MV-4-11 (cell line): ENCODE measurements around the gene NXPH4.

Experiments used
- DNase-seq: peaks from one replicate; lab custom pipeline; 2025; lab: John Stamatoyannopoulos, UW

The NXPH4 gene

DNA sequence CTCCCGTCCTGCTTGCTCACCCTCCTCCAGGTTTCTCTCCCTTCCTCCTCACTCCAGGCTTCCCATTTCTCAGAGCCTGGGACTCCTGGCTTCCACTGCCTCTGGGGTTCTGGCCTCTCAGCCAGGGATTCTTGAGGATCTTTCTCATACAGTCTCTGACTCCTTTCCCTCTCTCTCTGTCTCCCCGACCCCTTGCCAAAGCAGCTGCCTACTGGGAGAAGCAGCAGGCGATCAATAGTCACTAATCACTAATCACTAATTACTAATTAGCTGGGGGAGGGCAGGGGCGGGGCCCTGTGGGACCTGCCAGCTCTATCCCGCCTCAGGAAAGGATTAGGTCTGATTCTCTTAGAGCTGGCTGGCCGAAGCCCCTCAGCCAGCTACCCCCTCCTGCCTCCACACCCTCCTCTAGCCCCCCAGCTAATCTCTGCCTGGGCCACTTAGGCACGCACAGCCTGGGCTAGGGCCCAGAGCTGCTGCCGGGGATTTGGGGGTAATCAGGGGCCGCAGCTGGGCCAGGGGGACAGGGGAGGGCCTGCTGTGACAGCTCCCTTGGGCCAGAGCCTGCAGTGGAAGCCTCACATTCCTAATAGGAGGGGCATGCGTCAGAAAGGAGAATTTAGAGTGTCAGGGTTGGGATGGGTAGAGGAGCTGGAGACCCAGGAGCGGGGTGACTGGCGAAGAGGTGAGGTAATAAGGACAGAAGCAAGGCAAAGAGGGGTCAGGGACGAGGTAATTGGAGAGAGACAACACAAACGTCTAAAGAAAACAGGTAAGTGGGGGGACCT lies 2.8 kb downstream of the NXPH4 start:
- DNase-seq = no peak

- DNase-seq = no peak
These were observed 3.6 kb downstream of the NXPH4 start for GRCh38 chr12:57219993-57220754.

GRCh38 chr12:57220770-57221168 lies 4.2 kb downstream of the NXPH4 start:
- DNase-seq = no peak

- no peak for DNase-seq
These were observed 4.7 kb downstream of the NXPH4 start for GRCh38 chr12:57221169-57221917.

GRCh38 chr12:57222286-57223190 lies 5.9 kb downstream of the NXPH4 start:
- no peak for DNase-seq

DNA sequence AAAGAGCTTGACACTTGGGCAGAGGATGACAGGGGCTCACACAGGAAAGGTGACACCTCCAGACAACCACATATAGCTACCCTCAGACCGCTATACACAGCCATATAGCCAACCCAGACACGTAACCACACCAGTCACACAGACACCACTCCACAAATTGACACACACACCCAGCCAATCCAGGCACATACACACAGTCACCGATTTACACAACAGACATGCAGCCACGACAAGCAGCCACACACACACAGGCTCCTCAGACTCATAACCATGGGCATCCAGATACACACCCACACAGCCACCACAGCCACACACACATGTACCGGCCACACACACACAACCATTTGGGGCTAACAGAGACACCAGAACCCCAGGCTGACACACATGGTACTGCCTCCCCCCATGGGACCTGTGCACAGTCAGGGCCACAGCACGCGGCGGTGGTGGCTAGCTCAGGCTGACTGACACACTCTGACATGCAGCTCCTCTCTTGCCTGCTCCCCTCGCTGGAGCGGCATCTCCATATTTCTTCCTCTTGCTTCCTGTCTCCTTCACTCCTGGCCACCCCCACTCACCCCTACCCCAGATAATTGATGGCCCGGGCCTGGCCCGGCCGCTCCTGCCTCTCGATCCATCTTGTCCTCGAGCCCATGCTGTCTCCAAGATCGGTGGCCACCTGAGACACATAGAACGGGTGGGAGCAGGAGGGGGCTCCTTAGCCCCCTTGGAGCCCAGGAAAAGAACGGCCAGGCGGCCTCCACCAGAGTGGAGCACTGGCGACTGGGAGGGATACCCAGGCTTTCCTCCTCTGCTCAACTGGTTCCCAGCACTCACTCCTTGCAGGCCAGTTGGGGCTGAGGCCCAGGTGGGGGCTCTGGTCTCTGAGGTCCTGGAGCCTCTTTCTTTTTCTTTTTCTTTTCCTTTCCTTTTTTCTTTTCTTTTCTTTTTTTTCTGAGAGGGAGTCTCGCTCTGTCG lies 6.9 kb downstream of the NXPH4 start:
- DNase-seq = no peak

DNA sequence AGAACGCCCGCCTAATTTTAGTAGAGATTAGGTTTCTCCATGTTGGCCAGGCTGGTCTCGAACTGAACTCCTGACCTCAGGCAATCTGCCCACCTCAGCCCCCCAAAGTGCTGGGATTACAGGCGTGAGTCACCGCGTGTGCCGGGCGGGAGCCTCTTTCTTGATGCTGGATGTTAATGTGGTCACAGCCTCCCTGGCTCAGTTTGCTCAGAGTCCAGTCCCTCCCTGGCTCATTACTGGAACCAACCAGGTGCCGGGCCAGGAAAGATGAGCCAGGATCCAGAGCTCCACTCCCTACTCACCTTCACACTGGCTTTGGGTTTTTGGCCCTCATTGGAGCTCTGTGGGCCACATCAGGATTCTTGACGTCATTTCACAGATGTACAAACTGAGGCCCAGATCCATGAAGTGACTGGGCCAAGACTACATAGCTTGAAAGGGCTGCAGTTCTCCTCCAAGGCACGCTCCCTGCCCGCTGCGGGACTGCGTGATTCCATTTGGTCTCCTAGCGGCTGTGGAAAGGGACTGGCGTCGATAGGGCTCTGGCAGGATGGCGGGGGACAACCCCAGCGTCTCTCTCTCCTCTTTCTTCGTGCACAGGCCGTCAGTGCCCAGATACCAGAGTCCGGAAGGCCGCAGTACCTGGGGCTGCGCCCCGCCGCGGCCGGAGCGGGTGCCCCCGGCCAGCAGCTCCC lies 7.8 kb downstream of the NXPH4 start:
- DNase-seq = no peak

DNA sequence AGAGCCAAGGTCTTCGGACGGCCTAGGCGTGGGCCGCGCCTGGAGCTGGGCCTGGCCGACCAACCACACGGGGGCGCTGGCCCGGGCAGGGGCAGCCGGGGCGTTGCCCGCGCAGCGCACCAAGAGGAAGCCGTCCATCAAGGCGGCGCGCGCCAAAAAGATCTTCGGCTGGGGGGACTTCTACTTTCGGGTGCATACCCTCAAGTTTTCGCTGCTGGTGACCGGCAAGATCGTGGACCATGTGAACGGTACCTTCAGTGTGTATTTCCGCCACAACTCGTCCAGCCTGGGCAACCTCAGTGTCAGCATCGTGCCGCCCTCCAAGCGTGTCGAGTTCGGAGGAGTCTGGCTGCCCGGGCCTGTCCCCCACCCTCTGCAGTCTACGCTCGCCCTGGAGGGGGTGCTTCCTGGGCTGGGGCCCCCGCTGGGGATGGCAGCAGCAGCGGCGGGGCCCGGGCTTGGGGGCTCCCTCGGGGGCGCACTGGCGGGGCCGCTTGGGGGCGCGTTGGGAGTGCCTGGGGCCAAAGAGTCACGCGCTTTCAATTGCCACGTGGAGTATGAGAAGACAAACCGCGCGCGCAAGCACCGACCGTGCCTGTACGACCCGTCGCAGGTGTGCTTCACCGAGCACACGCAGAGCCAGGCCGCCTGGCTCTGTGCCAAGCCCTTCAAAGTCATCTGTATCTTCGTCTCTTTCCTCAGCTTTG lies 8.5 kb downstream of the NXPH4 start:
- DNase-seq = no peak

DNA sequence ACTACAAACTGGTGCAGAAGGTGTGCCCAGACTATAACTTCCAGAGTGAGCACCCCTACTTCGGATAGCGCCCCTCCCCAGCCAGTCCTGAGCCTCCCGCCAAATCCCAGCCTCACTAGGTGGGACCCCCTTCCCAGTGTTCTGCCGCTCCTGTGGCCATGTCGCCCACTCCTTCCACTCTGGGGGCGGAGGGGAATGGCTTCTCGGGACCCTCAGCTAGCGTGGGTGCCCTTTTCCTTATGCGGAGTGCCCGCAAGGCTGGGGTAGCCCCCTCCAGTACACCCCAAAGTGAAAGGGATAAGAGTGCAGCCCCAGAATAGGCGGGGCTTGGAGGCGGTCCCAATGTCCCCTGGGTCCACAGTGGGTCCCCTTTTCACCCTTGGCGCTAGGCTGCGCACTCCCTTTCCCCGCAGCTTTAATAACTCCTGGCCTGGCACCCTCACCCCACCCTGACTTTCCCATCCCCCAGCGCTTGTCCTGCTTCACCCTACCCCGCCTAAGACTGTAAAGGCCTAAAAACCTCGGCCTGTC lies 9.2 kb downstream of the NXPH4 start:
- DNase-seq = no peak

DNA sequence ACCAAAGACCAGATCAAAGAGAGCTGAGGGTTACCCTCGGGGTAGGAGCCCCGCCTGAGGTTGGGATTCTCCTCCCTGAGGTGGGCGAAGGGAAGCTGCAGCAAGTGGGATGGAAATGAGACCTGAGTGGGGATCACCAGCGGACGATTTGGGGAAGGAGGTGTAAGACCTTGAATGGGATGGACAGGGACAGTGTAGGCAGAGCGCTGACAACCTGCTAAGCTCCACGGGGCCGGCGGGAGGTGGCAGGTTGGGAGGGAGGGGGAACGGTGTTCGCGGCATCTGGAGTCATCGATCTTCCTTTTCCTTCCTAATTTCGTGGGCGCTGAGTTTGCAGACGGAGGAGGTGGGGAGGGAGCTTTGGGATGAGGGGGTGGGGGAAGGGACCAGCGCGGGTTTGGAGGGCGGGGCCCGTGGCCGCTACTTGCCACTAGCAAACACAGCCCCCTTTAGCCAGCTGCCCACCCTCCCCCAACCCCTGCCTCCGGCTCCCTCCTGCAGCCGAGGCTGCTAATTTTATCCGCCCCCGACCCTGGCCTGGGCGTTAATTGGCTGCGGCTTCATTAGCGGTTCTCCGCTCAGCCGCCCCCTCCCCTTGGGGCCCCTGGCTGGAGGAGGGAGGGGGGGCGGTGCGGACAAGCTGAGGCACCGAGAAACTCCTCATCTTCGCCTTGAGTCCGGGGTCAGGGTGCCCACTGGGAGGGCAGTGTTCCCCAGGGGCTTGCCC lies 10.2 kb downstream of the NXPH4 start:
- DNase-seq = no peak

DNA sequence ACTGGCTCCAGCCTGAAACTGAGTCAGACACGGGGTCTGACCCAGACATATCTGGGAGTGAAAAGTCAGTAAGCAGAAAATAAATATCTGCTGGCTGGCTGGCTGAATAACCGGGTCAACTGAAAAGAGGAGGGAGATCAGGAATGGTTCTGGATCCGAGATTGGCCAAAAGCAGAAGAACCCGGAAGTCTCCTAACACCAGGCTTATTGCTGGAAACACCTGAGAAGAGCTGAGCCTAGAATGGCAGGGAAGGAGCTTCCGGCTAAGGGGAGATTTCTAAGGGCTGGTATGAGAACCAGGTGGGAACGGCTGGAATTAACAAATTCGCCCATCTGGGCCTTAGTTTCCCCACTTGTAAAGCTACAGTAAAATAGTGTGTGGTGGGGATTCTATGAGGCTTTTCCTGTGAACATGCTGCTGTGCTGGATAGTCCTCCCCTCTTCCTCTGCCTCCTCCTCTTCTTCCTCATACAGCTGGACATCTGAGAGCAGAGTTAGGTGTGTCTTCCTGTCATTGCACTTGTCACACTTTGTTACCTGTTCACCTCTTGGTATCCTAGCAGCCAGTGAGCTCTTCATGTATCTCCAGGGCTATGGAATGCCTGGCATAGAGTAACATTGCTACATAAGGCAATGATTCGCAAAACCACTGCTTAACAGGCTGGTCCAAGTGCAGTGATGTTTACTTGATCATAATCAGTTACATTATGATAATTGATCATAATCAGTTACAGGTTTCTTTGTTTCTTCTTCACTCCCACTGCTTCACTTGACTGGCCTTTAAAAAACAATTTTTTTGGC lies 10.9 kb downstream of the NXPH4 start:
- no peak for DNase-seq

- peak; percentile 75 for DNase-seq
These were observed 12.5 kb downstream of the NXPH4 start for GRCh38 chr12:57229046-57229633.

DNA sequence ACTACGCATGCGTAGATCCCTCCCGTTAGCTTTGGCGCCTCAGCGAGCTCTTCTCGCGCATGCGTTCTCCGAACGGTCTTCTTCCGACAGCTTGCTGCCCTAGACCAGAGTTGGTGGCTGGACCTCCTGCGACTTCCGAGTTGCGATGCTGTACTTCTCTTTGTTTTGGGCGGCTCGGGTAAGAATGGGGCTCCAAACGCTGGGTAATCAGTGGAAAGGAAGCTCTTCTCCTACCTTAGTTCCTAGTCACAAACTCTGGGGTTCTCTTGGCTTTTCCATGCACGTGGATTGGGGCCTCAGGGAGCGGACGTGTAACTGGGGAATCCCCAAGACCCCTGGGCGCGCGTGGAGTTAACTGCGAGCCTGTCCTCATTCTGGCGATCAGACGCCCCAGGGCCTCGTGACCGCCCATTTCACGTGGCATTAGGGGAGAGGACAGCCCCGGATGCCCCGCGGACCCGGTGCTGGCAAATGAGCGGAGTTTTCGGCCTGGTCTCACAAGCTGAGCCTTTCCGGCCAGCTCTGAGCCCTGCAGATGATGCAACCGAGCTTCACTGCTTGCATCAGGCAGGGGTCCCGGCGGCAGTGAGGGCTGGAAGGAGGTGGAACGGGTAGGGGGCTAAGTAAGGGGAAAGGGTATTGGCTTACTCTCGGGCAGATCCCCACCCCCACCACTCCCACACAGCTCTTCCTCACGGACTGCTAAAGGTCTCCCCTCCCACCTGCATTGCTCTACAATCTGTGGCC lies 13.2 kb downstream of the NXPH4 start, which contains the start of gene SHMT2:
Gene SHMT2 (plus strand): TSS at position 78 of the 747 bp plus-strand sequence. CDS start 68 bp downstream, at position 146.
- DNase-seq = peak; percentile 96

DNA sequence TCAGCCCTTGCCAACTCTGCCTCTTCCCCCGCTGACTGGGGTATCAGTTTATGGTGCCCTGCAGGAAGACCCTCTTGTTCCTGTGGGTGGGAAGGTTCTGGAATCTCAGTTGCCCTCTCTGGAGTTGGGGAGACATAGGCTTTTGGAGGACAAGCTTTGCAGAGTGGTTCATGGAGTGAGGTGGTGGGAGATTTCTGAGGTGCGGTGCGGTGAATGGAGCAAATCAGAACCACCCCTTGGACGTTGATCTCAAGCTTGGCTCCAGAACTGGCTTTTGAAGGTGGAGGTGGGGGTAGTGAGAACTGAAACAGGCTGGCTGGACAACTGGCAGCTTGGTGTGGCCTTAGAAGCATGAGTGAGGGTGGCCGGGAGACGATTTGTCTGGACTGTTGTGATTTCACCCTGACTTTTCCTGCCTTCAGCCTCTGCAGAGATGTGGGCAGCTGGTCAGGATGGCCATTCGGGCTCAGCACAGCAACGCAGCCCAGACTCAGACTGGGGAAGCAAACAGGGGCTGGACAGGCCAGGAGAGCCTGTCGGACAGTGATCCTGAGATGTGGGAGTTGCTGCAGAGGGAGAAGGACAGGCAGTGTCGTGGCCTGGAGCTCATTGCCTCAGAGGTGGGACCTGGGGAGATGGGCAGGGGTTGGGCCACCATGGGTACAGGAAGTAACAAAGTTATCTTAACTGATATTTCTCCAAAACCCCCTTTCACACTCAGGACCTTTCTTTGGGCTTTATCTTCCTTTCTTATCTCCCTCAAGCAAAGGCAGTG lies 14.0 kb downstream of the NXPH4 start:
- no peak for DNase-seq

DNA sequence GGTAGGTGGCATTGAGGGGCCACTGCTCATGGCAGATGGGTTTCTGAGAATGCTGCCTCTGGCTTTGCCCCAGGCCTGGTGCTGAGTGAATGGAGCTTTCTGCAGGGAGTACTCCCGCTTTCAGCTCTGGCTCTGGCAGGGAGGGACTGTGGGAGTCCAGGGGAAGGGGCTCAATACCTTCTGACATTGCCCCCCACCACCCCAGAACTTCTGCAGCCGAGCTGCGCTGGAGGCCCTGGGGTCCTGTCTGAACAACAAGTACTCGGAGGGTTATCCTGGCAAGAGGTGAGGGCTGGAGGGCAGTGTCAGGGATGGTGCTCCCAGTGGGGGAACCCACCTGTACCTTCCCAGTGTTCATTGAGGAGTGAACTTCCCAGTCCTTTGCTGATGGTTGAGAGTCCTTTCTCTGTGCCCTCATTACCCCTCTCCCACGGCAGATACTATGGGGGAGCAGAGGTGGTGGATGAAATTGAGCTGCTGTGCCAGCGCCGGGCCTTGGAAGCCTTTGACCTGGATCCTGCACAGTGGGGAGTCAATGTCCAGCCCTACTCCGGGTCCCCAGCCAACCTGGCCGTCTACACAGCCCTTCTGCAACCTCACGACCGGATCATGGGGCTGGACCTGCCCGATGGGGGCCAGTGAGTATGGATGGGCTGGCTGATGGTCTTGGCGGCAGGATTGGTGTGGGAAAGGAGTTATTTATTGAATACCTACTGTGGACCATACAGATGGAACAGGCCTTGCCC lies 14.9 kb downstream of the NXPH4 start:
- DNase-seq = no peak
